Inflammatory macrophage treated with lipopolysaccharide for 1 hour (primary cell): ENCODE data around the gene OSBPL6.
"Not testable (repeated sequence)": the region's sequence is repeated elsewhere in the genome, so short reads cannot be mapped to it uniquely, and the experiment has no call there.

Source experiments
- DNase-seq, 2 donors: peaks; one replicate each; pipeline ENCODE4 v3.0.0-alpha.2; 2020 to 2022

Gene OSBPL6

GRCh38 chr2:178307650-178308049 is 113.3 kb downstream of the OSBPL6 start:
- no peak for DNase-seq

GRCh38 chr2:178309541-178309940 is 115.2 kb downstream of the OSBPL6 start:
- DNase-seq, result no peak

DNA sequence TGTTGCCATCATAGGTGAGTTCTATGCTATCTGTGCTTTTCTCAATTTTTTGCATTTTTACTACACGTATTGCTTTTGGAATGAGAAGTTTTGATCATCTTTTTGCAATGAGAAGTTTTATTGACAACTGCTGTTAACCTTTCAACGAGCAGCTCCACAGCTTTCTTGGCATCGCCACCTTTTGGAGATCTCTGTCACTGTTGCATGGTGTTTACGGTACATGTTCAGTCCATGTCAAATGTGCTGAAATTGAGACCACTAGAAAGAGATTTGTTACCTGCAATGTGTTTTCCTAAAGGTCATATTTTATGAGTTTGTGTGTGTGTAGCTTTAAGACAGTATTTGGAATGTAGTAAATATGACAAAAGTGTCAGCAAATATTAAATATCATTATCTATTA is 120.8 kb downstream of the OSBPL6 start:
- DNase-seq, result no peak

DNA sequence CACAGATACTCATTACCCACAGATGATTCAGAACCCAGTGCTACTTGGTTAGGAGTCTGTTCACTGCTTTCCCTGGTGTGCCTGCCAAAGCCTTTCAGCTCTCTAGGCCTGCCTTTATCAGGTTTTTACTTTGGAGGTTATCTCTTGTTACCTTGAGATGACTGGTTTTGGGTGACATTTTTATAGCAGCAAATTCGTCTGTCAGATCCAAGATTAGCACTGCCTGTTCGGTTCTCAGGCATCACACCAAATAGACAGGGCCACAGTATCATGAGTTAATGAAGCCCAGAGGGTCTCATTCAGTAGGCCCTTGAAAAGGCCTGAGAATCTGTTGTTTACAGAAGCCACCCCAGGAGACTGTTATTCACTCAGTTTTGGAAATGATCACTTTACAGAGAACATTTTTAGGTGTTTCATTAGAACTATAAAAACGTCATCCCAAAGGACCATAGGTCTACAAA is 121.2 kb downstream of the OSBPL6 start:
- DNase-seq, result no peak

DNA sequence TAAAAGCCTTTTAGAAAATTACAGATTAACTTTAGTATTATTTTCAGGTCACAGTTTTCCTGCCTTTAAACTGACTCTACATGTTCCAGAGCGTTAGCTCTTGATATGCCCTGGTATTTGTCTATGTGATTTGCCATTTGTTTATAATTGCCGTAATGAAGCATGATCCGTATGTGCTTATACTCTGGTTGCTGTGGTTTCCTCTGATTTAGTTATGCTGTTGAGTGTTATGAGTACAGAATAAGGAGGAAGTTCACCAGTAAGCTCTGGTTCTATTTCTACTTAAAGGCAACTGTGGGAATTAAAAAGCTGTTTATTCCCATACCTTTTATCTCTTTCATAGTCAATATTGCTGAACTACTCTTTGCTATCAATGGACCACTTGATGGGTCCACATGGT is 123.5 kb downstream of the OSBPL6 start:
- no peak for DNase-seq

DNA sequence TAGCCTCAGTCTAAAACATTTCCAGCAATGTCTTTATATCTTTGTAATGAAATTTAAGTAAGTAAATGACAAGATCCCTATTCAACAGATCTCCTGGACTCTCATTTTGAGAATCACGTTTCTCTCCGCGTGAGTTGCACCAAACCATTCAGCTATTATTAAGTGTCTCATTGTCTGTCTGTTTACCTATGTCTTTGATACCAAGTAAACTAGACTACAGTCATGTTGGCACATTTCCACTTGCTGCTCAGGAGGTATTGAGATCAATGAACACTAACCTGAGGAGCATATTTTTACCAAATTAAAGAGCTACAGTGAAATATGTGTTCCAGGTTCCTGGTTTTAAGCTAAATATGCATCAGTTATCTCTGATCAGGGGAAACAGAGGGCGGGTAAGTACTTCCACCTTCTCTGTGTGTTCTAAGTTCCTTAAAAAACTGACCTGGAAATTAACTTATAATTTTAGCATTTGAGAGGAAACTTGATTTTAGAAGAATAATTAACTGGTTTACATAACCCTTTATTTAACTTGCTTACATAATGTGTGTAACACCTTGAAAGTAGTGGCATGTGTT is 125.8 kb downstream of the OSBPL6 start:
- no peak for DNase-seq

DNA sequence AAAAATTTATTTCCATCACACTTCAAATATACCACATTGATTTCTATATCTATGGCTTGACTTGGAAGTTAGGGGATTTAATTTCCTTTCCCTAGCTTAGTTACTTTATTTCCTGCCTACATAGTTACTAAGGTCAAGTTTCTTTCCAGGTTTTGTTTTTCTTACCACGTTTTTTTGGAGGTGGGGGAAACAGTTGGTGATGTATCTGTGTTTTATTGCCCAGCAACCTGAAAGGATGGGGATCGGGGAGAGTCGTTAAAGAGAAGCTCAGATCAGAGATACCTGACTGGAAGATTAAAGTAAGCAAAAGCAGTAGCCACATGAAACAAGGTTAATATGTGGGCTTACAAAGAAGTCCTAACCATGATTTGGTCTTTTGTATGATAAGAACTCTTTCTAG is 127.8 kb downstream of the OSBPL6 start:
- DNase-seq, result no peak

DNA sequence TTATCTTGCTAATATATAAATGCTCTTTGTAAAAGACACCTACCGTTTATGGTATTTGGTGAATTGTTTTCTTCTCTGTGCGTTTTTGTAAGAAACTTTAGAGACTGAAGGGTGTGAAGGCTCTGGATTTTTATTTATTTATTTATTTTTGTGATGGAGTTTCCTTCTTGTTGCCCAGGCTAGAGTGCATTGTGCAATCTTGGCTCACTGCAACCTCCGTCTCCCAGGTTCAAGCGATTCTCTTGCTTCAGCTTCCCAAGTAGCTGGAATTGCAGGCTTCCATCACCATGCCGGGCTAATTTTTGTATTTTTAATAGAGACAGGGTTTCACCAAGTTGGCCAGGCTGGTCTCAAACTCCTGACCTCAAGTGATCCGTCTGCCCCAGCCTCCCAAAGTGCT is 129.0 kb downstream of the OSBPL6 start:
- not testable (repeated sequence) for DNase-seq

DNA sequence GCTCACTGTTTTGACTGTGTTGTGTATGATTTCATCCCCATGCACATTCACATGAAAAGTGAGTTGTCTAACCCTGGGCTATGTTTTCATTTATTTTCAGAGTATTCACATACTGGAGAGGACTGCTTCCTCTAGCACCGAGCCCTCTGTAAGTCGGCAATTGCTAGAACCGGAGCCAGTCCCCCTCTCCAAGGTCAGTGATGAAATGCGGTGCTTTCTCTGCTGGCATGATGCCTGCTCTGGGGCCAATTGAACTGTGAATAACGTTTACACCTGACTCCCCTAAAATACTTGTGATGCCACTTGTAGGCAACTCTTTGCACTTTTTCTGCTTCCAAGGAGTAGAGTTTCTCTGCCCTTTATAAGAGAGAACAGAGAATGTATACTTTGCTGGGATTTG is 129.8 kb downstream of the OSBPL6 start:
- no peak for DNase-seq

DNA sequence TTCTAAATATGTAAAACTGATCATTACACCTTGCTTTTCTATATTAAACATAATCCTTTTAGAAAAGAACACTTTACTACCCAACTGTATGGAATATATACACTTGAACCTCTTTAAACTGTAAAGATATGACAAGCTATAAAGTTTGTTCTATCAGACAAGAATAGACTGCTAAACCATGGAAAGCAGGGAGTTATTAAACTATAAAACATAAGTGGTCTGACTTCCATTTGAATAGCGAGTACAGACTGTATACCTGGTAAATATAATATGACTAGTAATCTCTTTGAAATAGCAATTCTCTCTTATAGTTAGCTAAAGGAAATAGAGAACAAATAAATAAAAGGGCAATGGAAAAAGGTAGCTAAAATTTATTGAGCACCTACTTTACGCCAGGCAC is 131.0 kb downstream of the OSBPL6 start:
- no peak for DNase-seq

DNA sequence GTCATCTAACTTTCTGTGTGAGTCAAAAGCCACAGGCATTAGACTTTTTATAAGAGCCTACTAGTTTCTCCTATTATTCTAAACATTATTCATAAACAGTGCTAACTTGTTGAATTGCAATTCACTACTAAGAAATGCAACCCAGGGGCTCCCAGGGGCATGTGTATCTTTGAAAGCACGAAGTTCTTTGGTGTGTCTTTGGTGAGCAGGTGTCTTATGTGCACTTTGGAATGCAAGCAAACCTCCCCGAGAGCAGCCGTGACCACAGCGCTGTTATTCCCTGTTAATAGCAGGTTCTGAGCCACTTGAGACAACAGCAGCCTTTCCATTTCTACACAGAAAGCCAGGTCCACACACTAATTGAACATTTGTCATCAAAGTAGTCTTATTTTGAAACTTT is 133.2 kb downstream of the OSBPL6 start:
- no peak for DNase-seq

DNA sequence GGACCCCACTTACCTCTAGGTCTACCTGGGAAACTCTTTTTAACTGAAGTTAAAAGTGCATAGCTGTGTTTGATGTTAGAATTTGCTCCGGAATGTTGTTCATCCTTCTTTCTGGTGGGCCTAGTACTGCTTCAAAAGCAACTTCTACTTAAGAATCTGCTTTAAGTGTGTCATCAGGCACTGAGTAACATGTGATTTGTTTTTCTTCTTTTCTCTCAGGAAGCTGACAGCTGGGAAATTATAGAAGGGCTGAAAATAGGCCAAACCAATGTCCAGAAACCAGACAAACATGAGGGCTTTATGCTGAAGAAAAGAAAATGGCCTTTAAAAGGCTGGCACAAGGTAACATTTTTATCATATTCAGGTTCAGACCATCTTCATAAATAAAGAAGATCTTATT is 133.7 kb downstream of the OSBPL6 start:
- DNase-seq, result no peak

DNA sequence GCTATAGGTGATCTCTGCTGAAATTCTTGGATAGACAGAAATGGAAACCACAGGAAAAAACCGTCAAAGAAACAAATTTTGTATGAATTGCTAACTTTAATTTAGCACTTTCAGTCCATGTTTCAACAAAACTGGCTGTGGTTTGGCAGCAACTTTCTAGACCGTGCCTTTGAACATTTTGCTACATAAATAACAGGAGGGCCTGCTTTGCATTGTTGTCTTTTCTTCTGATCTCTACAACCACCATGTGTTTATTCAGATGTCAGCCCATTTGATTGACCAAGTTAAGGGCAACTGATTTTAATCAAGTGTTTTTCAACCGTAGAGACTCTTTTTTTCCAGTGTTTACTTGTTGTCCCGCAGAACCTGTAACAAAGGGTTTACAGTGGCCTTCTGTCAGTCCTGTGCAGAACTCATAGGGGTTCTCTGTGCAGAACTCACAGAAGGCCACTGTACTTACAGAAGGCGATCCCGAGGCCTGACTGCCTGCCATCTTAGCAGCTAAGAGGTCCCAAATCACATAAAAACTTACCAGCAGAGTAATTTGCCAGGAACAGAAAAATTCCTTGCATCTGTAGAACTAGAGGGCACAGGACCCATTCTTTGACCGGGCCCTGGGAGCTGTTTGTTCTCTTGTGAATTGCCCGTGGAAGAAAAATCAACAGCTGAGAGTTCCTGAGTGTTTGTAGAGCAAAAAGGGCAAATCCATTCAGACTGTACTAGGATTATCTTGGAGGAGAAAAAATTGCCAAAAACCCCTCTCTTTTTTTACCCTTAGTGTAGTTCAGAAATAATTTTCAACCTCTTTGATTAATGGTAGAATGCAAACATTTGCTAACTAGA is 136.1 kb downstream of the OSBPL6 start:
- DNase-seq, result no peak

DNA sequence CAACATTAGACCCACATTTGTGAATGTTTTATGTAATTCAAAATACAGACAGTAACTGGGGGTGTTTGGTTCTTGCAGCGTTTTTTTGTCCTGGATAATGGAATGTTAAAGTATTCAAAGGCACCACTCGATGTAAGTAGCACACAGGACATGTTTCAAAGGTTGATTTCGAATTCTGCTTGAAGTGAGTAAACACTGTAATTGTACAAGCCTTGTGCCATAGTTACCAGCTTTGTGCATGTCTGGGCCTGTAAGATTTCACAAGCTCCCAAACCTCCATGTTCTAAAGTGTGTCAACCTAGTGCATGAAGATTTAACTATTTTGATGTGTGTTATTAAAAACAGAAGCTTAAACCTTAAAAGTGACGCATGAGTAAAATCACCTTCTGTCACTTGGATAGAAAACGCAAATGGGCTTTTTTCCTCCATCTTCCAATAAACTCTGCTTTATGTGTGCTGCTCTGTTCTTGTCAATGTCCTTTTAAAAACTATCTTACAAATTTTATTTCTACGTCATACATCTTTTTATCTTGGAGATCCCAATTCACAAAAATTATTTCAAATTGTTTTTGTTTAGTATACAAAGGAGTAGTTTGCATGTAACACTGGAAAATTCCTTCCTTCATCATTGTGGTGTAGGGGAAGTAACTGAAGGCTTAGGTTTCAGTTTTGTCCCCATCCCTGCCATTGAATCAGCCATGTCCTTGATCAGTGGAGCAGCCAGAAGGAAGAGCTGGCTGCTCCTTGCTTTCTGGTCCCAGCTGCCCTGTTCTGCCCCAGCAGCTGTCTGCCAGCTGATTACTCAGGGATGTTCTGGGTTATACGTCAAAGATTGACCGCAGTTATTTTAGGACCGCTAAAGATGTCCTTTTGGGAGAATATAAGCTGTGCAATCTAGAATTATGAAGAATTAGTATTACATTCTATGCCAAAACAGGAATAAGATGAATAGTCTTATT is 137.4 kb downstream of the OSBPL6 start:
- no peak for DNase-seq

- no peak for DNase-seq
Observed at GRCh38 chr2:178333851-178334250, 139.5 kb downstream of the OSBPL6 start.

DNA sequence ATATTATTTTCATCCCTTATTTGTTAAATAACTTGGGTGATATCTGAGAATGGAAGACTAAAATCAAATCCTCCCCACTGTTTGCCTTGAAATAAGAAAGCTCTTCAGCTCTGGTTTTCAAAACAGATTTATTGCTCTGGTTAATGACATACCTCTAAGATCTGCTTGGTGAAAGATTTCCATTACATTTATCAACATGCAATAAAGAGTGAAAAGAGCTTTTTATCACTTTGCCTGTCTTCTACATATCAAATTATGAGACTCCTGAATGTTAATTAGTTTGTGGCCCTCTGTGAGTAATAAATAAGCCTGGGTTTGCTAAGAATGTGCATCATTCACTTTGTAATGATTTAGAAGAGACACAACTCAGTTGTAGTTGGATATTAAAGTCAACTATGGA is 140.9 kb downstream of the OSBPL6 start:
- no peak for DNase-seq

- no peak for DNase-seq
Observed at GRCh38 chr2:178344121-178344520, 149.8 kb downstream of the OSBPL6 start.

DNA sequence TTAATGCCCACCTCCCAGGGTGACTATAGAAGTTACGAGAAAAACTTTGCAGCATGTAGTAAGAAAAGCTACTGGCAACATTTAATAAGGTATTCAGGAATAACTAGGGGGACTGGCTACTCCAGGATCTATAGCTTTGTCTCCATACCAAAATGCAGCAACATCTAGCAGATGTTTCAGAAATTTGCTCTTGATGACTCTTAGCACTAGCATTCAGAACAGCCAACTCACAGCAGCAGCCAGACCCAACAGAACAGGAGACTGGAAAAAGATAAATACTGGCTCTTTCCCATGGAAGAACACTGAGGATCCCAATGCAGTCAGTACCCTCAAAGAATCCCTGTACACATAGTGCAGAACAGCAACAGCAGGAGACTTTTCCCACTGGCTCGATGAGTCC is 151.6 kb downstream of the OSBPL6 start:
- DNase-seq, result no peak

GRCh38 chr2:178350051-178350450 is 155.7 kb downstream of the OSBPL6 start:
- DNase-seq, result no peak

- not testable (repeated sequence) for DNase-seq
Observed at GRCh38 chr2:178357704-178358103, 163.4 kb downstream of the OSBPL6 start.

DNA sequence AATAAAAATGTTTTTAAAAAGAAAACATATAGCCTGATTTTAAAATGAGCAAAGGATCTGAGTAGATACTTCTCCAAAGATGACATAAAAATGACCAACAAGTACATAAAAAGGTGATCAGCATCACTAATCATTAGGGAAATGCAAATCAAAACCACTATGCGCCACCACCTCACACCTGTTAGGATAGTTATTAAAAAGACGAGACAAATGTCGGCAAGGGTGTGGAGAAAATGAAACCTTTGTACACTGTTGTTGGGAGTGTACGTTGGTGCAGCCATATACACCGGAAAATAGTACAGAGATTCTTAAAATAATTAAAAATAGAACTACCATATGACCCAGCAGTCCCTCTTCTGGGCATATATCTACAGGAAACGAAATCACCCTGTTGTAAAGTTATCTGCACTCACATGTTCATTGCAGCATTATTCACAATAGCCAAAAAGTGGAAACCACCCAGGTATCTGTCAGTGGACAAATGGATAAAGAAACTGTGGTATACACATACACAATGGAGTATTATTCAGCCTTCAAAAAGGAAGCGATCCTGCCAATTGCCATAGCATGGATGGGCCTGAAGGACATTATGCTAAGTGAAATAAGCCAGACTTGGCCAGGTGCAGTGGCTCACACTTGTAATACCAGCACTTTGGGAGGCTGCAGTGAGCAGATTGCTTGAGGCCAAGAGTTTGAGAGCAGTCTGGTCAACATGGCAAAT is 165.0 kb downstream of the OSBPL6 start:
- no peak for DNase-seq

DNA sequence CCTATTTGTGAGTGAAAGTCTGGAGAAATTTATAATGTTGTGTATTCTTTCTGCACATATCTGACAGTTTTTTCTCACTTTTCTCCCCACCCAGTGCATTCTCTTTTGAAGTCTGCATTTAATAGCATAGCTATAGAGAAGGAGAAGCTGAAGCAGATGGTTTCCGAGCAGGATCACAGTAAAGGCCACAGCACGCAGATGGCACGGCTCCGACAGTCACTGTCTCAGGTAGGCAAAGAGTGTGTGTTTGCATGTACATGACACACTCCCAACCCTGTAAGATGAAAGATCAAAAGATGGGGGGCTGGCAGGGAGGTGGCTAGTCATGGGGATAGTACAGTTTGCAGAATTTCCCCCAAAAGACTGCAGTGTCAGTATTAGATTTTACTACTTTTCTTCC is 167.3 kb downstream of the OSBPL6 start:
- DNase-seq, result no peak

DNA sequence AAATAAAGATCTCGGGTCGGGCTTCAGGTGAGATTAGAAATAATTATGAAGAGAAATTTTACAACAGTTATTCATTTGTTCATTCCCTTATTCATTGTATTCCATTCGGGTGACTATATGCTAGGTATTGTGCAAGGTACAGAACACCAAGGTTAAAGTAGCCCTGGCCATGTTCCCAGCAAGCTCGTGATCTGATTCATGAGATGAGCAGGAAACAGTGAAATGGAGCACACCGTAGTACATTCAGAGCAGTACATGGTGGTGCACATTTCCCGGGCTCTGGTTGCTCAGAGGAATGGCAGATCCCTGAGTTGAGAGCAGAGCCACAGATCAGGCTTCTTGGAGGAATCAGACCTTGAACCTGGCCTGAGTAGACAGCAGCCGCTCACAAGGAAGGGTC is 168.9 kb downstream of the OSBPL6 start:
- no peak for DNase-seq
